PC-3 (cell line): ENCODE measurements around the gene CASP8. TPM values are rescaled to one million over a fixed set of nuclear protein-coding genes. Genes with fewer than 3 reads are reported as not detected.

Source experiments
- ATAC-seq: fragments of 200-7000 bp; cut with Tn5 transposase; 2 replicates; pipeline ENCODE4 v1.9.1; 2020; ENCODE audit warnings: mild to moderate bottlenecking, moderate library complexity
- BruUV-seq: library from RNA; stranded (reverse); fragments of 400-500 nt; replicated peaks from 2 replicates; lab custom pipeline; 2021; lab: Mats Ljungman, UMichigan
- CTCF ChIA-PET: fragments of 300-600 bp; sonication (Branson Sonifier 250); formaldehyde crosslinking; loops from one replicate; lab custom pipeline; 2022; ENCODE audit warnings: antibody characterized with exemption; lab: Charles Lee
- POLR2A ChIA-PET: fragments of 300-600 bp; sonication (Branson Sonifier 250); formaldehyde crosslinking; loops from one replicate; lab custom pipeline; 2022; ENCODE audit warnings: antibody characterized with exemption; ENCODE audit not compliant: unreplicated experiment; lab: Charles Lee
- DNase-seq: peaks from one replicate; pipeline ENCODE4 v3.0.0-alpha.2; 2015
- H2AFZ ChIP-seq: fragments of 300-600 bp; sonication (generic); 2 replicates; pipeline ENCODE4 v1.6.0; 2016; ENCODE audit warnings: antibody characterized with exemption, low read length
- H3F3A ChIP-seq: fragments of 300-600 bp; sonication (generic); one replicate; pipeline ENCODE4 v1.6.0; 2017; ENCODE audit warnings: antibody characterized with exemption, low read length, control low read depth, mild to moderate bottlenecking; ENCODE audit not compliant: unreplicated experiment
- H3K27ac ChIP-seq: fragments of 300-600 bp; sonication (generic); 2 replicates; pipeline ENCODE4 v1.5.1; 2016; ENCODE audit warnings: mild to moderate bottlenecking, low read length
- H3K27me3 ChIP-seq: fragments of 300-600 bp; sonication (generic); 2 replicates; pipeline ENCODE4 v1.6.1; 2016; ENCODE audit warnings: low read length, mixed read lengths
- H3K36me3 ChIP-seq: fragments of 300-600 bp; sonication (generic); 2 replicates; pipeline ENCODE4 v1.6.1; 2016; ENCODE audit warnings: low read depth, mixed run types, low read length, mixed read lengths
- H3K4me1 ChIP-seq: fragments of 300-600 bp; sonication (generic); 2 replicates; pipeline ENCODE4 v1.5.1; 2016; ENCODE audit warnings: low read length; ENCODE audit not compliant: insufficient read depth
- H3K4me2 ChIP-seq: fragments of 300-600 bp; sonication (generic); 2 replicates; pipeline ENCODE4 v1.6.0; 2016; ENCODE audit warnings: low read length
- H3K4me3 ChIP-seq: fragments of 300-600 bp; sonication (generic); 2 replicates; pipeline ENCODE4 v1.5.1; 2016; ENCODE audit warnings: mild to moderate bottlenecking, low read length, mixed read lengths
- H3K79me2 ChIP-seq: fragments of 300-600 bp; sonication (generic); 2 replicates; pipeline ENCODE4 v1.6.1; 2017; ENCODE audit warnings: low read length, mixed read lengths
- H3K9ac ChIP-seq: fragments of 300-600 bp; sonication (generic); 2 replicates; pipeline ENCODE4 v1.6.0; 2016; ENCODE audit warnings: mild to moderate bottlenecking, low read length
- H3K9me2 ChIP-seq: fragments of 300-600 bp; sonication (generic); replicated peaks from 2 replicates; pipeline ENCODE4 v1.6.1; 2016; ENCODE audit warnings: mixed run types, low read length, mixed read lengths
- H3K9me3 ChIP-seq: fragments of 300-600 bp; sonication (generic); 2 replicates; pipeline ENCODE4 v1.6.1; 2016; ENCODE audit warnings: low read length, mixed read lengths
- H4K20me1 ChIP-seq: fragments of 300-600 bp; sonication (generic); 2 replicates; pipeline ENCODE4 v1.6.1; 2016; ENCODE audit warnings: low read length, mixed read lengths
- EZH2 ChIP-seq: fragments of 300-600 bp; sonication (generic); IDR thresholded peaks from one replicate; pipeline ENCODE4 v1.6.1; 2017; ENCODE audit warnings: antibody characterized with exemption, mild to moderate bottlenecking, low read length; ENCODE audit not compliant: unreplicated experiment
- EZH2phosphoT487 ChIP-seq: fragments of 300-600 bp; sonication (generic); IDR thresholded peaks from 2 replicates; pipeline ENCODE4 v1.6.1; 2018; ENCODE audit warnings: mild to moderate bottlenecking, antibody characterized with exemption, low read length, borderline replicate concordance
- intact Hi-C: fragments of 100-400 bp; cut with micrococcal nuclease; formaldehyde crosslinking; loops from 2 replicates; pipeline ENCODE4 v1.9.0; 2023
- total RNA-seq: library from RNA; depleted of rRNA; stranded (reverse); fragments of >200 nt; gene quantifications from 2 replicates; pipeline ENCODE4 v1.2.3, GENCODE V29; 2014
- TF ChIP-seq, protein P1 (sequence below): fragments of 300-600 bp; sonication (generic); conservative IDR thresholded peaks from 2 replicates; pipeline ENCODE4 v1.5.1; 2017; ENCODE audit warnings: antibody characterized with exemption, low read depth, mild to moderate bottlenecking, low read length

Gene CASP8
- total RNA-seq, 1 experiment from 2014 or later: 29.4 TPM

DNA sequence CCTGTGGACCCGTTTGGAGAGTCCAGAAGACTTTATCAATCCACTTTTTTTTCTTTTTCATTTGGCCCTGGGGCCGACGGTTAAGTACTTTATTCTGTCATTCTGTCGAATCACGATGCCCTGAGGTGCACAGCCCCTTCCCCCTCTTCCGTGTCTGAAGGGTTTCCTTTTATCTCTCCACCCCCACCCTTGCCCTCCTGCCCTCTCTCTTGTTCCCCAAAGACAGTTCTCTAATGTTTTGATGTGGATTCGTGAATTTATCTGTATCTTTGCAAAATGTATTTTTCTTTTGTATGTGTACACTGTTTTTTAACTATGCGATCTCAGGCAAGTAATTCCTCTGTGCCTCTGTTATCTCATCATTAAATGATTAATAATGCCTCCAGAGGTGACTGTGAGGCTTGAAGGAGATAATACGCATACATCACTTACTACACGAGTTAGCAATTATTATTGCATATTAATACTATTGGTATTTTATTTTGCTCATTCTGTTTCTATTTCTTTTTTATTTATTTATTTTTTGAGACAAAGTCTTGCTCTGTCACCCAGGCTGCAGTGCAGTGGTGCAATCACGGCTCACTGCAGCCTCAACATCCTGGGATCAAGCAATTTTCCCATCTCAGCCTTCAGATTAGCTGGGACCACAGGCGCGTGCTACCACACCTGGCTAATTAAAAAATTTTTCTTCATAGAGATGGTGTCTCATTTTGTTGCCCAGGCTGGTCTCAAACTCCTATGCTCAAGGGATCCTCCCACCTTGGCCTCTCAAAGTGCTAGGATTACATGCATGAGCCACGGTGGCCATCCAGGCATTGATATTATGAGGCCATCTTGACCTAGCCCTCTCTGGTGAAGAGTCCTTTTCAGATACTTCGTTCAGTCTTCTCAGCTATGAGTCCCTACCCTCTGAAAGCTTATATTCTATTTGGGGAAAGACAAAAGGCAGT lies 1.4 kb upstream of the CASP8 start:
- intact Hi-C loops: loop anchor here (1.0 kb wide), 2 partner anchors 23 to 105 kb away; no protein-coding TSS in a partner anchor
- POLR2A ChIA-PET: no interaction called here
- H2AFZ ChIP-seq: peak overlapping the region; percentile 82

DNA sequence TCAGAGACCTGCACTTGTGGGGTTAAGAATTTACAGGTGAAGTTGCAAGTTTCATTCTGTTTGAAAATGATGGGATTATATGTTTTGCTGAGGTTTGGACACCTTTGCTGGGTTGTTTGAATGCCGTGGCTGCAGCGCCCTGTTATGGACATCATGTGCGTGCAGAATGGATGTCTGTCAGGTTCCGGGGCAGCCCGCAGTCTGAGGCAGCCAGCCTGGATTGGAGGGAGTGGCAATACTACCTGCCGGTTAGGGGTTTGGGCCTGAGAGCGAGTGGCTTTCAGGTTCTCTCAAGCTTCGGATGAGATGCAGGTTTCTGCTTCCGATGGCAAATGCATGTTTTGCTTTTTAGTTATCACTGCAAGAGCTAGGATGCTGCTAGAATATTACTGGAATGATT lies 1.1 kb downstream of the CASP8 start:
- no peak overlapping the region for H3K4me3 ChIP-seq
- H3K9ac ChIP-seq: no peak overlapping the region
- DNase-seq: no peak
- no peak overlapping the region for H3K4me2 ChIP-seq
- no peak for TF ChIP-seq EZH2
- H2AFZ ChIP-seq: no peak overlapping the region
- no TSS peak for BruUV-seq
- ATAC-seq: no peak
- no peaks in the 10 kb centered on the region for H3K36me3 ChIP-seq
- peaks cover 30% of the 10 kb centered on the region for H3K4me1 ChIP-seq
- peaks cover 53% of the 10 kb centered on the region for H3K79me2 ChIP-seq
- H3K27ac ChIP-seq: no peak overlapping the region
- no peaks in the 10 kb centered on the region for H3F3A ChIP-seq
- H3K9me3 ChIP-seq: no peaks in the 10 kb centered on the region
- intact Hi-C loops: no loop called here
- ChIA-PET POLR2A (no interaction called here), CTCF (no interaction called here)
- no peaks in the 10 kb centered on the region for H4K20me1 ChIP-seq
- no peaks in the 10 kb centered on the region for H3K9me2 ChIP-seq
- no peaks in the 10 kb centered on the region for H3K27me3 ChIP-seq

More for the DNA sequence above, 1.4 kb upstream of the CASP8 start:
- H3K9me2 ChIP-seq: no peaks in the 10 kb centered on the region
- H3K36me3 ChIP-seq: no peaks in the 10 kb centered on the region
- peak overlapping the region; percentile 95 for H3K27ac ChIP-seq
- no peaks in the 10 kb centered on the region for H4K20me1 ChIP-seq
- BruUV-seq: no TSS peak
- ATAC-seq (no peak), DNase-seq (no peak)
- H3K9ac ChIP-seq: peak overlapping the region; percentile 81
- H3F3A ChIP-seq: no peaks in the 10 kb centered on the region
- H3K4me3 ChIP-seq: peak overlapping the region; percentile 81
- H3K4me2 ChIP-seq: peak overlapping the region; percentile 86
- H3K4me1 ChIP-seq: peaks cover 30% of the 10 kb centered on the region
- no peaks in the 10 kb centered on the region for H3K27me3 ChIP-seq
- peaks cover 47% of the 10 kb centered on the region for H3K79me2 ChIP-seq
- TF ChIP-seq EZH2 (no peak), EZH2phosphoT487 (no peak)
- TF ChIP-seq, protein P1, sequence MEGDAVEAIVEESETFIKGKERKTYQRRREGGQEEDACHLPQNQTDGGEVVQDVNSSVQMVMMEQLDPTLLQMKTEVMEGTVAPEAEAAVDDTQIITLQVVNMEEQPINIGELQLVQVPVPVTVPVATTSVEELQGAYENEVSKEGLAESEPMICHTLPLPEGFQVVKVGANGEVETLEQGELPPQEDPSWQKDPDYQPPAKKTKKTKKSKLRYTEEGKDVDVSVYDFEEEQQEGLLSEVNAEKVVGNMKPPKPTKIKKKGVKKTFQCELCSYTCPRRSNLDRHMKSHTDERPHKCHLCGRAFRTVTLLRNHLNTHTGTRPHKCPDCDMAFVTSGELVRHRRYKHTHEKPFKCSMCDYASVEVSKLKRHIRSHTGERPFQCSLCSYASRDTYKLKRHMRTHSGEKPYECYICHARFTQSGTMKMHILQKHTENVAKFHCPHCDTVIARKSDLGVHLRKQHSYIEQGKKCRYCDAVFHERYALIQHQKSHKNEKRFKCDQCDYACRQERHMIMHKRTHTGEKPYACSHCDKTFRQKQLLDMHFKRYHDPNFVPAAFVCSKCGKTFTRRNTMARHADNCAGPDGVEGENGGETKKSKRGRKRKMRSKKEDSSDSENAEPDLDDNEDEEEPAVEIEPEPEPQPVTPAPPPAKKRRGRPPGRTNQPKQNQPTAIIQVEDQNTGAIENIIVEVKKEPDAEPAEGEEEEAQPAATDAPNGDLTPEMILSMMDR: no peak
- H3K9me3 ChIP-seq: no peaks in the 10 kb centered on the region
- CTCF ChIA-PET: no interaction called here

DNA sequence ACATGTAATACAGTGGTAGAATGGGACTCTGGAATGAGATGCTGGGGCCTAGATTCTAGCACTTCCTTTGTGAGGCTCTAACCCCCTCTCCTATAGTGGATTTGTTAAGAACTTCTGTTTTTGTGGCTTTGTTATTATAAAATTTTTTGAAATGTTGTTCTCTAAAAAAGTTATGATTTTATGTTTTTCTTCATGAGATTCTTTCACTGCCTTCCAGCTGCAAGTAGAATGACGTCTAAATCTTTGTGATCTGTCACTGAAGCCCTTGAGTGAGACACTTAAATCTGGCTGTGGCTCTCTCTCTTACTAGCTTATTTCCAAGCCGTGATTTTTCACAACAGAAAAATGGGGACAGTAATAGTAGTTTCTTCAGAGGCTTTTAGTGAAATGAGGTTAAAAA lies 1.6 kb downstream of the CASP8 start:
- Histone ChIP-seq H3K4me2 (no peak overlapping the region), H3K36me3 (no peaks in the 10 kb centered on the region), H3K27me3 (no peaks in the 10 kb centered on the region), H3F3A (no peaks in the 10 kb centered on the region), H4K20me1 (no peaks in the 10 kb centered on the region), H3K4me1 (peaks cover 30% of the 10 kb centered on the region), H3K9me2 (no peaks in the 10 kb centered on the region), H3K4me3 (no peak overlapping the region), H3K9ac (no peak overlapping the region), H2AFZ (no peak overlapping the region), H3K9me3 (no peaks in the 10 kb centered on the region), H3K27ac (no peak overlapping the region), H3K79me2 (peaks cover 53% of the 10 kb centered on the region)
- ATAC-seq (no peak), DNase-seq (no peak)
- intact Hi-C loops: no loop called here
- CTCF ChIA-PET: no interaction called here
- no TSS peak for BruUV-seq
- no peak for TF ChIP-seq EZH2phosphoT487
- TF ChIP-seq, protein P1: no peak
- no peak for TF ChIP-seq EZH2
- POLR2A ChIA-PET: no interaction called here
